Gastrocnemius medialis (tissue), 4 donors: ENCODE measurements around the gene ABHD10. TPM values are rescaled to one million over a fixed set of nuclear protein-coding genes. Genes with fewer than 3 reads are reported as not detected.

ENCODE experiments used
- ATAC-seq, 2 donors: fragments of 150-250 bp; one replicate each; pipeline ENCODE4 v1.9.1; 2016
- DNase-seq, 2 donors: peaks; one replicate each; pipeline ENCODE4 v3.0.0-alpha.2; 2019
- H3K27ac ChIP-seq, 4 donors: fragments of 200-600 bp; sonication (generic); 1 replicate in 1 of 4; 2 replicates in 3 of 4; pipeline ENCODE4 v1.5.1; 2016 to 2018; ENCODE audit warnings: mild to moderate bottlenecking in 2 of 4, moderate library complexity in 1 of 4
- H3K27me3 ChIP-seq, 3 donors: fragments of 200-600 bp; sonication (generic) in 2 of 3; 1 replicate in 1 of 3; 2 replicates in 2 of 3; pipeline versions ENCODE4 v1.5.1 to v1.6.0; 2016 to 2019; ENCODE audit warnings: mild to moderate bottlenecking in 1 of 3, moderate library complexity in 1 of 3
- H3K36me3 ChIP-seq, 2 donors: fragments of 200-600 bp; sonication (generic) in 1 of 2; one replicate each; pipeline ENCODE4 v1.5.1; 2017 to 2018
- H3K4me1 ChIP-seq, 2 donors: fragments of 200-600 bp; sonication (generic) in 1 of 2; one replicate each; pipeline ENCODE4 v1.5.1; 2016 to 2017; ENCODE audit warnings: mild to moderate bottlenecking in 2 of 2
- H3K4me3 ChIP-seq, 4 donors: fragments of 200-600 bp; sonication (generic) in 3 of 4; 1 replicate in 1 of 4; 2 replicates in 3 of 4; pipeline ENCODE4 v1.5.1; 2016 to 2019; ENCODE audit warnings: mild to moderate bottlenecking in 2 of 4
- H3K9me3 ChIP-seq, 3 donors: fragments of 200-600 bp; sonication (generic) in 2 of 3; 1 replicate in 1 of 3; 2 replicates in 2 of 3; pipeline ENCODE4 v1.5.1; 2016 to 2019
- POLR2A ChIP-seq, 2 donors: fragments of 450-650 bp; IDR thresholded peaks; one replicate each; pipeline ENCODE4 v1.6.1; 2017; ENCODE audit warnings: antibody characterized with exemption in 2 of 2, mild to moderate bottlenecking in 2 of 2, moderate library complexity in 2 of 2
- in situ Hi-C, 4 donors: fragments of 200-750 bp; cut with MboI; loops; one replicate each; pipeline versions ENCODE4 v1.15.0 to v1.8.0; 2017; ENCODE audit warnings: low sequenced_read_pairs in 4 of 4
- intact Hi-C: fragments of 100-400 bp; cut with DNase I; formaldehyde crosslinking; loops from one replicate; pipeline ENCODE4 v1.15.1; 2023; ENCODE audit warnings: low total_unique reads
- total RNA-seq, 4 donors: library from RNA; depleted of rRNA; stranded (reverse); fragments of >200 nt; gene quantifications; one replicate each; pipeline versions ENCODE4 v1.1.0 to v1.2.3, GENCODE V29; 2016
- TF ChIP-seq, protein P1 (sequence below), 5 experiments: fragments of 450-650 bp in 3 of 5; fragments of 200-600 bp in 2 of 5; sonication (generic) in 2 of 5; IDR thresholded peaks in 4 of 5; conservative IDR thresholded peaks in 1 of 5; 1 replicate in 4 of 5; 2 replicates in 1 of 5; pipeline ENCODE4 v1.5.1; 2016 to 2019; ENCODE audit warnings: antibody characterized with exemption in 5 of 5, mild to moderate bottlenecking in 3 of 5, moderate library complexity in 3 of 5

The ABHD10 gene
- total RNA-seq, 4 donors from 2014 or later: 6.3 to 13.3 (median 9.0) TPM

DNA sequence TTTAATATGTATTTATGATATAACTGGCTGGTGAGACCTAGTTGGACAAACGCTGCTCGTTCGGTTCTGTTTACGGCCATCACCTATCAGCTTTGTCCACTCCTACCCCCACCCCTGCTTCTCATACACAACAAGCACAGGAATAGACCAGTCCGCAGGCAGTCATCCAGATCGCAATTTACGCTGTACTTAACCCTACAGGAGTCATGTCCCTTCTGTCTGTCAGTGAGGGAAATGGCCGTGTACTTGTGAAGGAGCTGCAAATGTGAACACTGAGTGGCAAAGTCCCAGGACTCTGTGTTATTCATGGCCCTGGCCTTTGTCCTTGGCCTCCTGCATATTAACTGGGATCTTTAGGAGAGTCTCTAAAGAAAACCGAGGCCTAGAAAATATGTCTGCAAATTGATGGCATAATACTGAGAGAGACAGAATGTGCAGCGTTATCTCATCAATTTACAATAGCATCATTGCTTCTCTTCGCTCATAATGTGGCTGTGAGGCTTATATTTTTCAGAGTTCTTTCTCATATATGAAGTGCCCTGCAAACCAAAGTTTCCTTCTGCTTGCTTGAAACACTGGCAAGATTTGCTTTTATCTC, 7.2 kb upstream of the ABHD10 start:
- DNase-seq: peak in 1 of 2 donors; percentile 15
- TF ChIP-seq, protein P1, sequence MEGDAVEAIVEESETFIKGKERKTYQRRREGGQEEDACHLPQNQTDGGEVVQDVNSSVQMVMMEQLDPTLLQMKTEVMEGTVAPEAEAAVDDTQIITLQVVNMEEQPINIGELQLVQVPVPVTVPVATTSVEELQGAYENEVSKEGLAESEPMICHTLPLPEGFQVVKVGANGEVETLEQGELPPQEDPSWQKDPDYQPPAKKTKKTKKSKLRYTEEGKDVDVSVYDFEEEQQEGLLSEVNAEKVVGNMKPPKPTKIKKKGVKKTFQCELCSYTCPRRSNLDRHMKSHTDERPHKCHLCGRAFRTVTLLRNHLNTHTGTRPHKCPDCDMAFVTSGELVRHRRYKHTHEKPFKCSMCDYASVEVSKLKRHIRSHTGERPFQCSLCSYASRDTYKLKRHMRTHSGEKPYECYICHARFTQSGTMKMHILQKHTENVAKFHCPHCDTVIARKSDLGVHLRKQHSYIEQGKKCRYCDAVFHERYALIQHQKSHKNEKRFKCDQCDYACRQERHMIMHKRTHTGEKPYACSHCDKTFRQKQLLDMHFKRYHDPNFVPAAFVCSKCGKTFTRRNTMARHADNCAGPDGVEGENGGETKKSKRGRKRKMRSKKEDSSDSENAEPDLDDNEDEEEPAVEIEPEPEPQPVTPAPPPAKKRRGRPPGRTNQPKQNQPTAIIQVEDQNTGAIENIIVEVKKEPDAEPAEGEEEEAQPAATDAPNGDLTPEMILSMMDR (IDR thresholded peaks at IDR 0.05 in 4 of 5, conservative IDR thresholded peaks at IDR 0.05 in 1 of 5): no peak
- no peak for TF ChIP-seq POLR2A (IDR thresholded peaks at IDR 0.05)
- Histone ChIP-seq H3K4me3 (no peak overlapping the region), H3K9me3 (no peaks in the 10 kb centered on the region), H3K4me1 (peaks cover 12 to 14% of the 10 kb centered on the region in 2 donors), H3K27ac (peak overlapping the region in 3 of 4 donors; percentile 1 to 22 (median 10)), H3K36me3 (no peaks in the 10 kb centered on the region), H3K27me3 (no peaks in the 10 kb centered on the region)
- intact Hi-C loops (no loop called here), in situ Hi-C loops (loop anchor here in 3 of 4 donors (5.0 to 10.0 kb wide), 2 partner anchors 107 to 254 kb away; no protein-coding TSS in a partner anchor)
- ATAC-seq: peak in 1 of 2 donors; percentile 52

DNA sequence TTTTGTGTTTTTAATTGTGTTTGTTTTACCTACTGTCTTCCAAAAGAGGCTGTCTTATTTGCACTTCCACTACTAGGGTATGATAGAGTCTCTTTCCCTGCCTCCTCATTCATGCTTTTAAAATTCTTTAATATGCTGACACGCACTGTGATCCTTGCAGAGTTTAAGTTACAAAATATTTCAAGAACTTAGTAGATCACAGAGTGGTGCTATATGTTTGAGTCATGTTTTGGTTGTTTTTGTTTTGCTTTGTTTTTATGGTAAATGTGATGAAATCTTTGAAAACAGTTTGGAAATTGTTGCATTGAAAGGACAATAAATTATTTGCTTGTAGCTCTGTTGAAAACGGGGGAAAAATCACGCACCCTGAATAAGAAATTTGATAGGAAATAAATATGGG, 5.9 kb upstream of the ABHD10 start:
- in situ Hi-C loops: loop anchor here in 3 of 4 donors (5.0 to 10.0 kb wide), 2 partner anchors 108 to 256 kb away; no protein-coding TSS in a partner anchor
- H3K36me3 ChIP-seq: no peaks in the 10 kb centered on the region
- TF ChIP-seq, protein P1 (IDR thresholded peaks at IDR 0.05 in 4 of 5, conservative IDR thresholded peaks at IDR 0.05 in 1 of 5): no peak
- TF ChIP-seq POLR2A (IDR thresholded peaks at IDR 0.05): no peak
- intact Hi-C loops: no loop called here
- DNase-seq (no peak), ATAC-seq (no peak)
- H3K27ac ChIP-seq: no peak overlapping the region
- no peaks in the 10 kb centered on the region for H3K9me3 ChIP-seq
- H3K4me3 ChIP-seq: no peak overlapping the region
- no peaks in the 10 kb centered on the region for H3K27me3 ChIP-seq
- peaks cover 12% of the 10 kb centered on the region in 2 donors for H3K4me1 ChIP-seq

DNA sequence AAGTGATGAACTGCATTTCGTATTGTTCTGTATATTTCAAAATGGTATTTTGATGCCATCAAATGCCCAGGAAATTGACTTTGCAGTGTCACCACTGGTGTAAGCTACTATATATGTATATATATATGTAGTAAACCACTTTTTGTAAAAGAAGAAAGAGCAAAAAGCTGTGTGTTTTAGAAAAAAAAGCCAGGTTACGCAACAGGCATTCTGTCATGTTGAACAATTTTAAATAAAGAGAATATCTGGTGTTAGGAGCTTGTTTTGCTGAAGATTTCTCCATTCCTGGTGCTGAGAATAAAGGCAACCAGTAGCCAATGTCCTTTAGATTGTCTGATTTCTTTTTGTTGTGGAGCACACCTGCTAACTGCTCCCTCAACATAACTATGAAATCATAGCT, 3.7 kb upstream of the ABHD10 start:
- intact Hi-C loops: no loop called here
- Histone ChIP-seq H3K9me3 (no peaks in the 10 kb centered on the region), H3K27me3 (no peaks in the 10 kb centered on the region), H3K4me3 (no peak overlapping the region), H3K36me3 (no peaks in the 10 kb centered on the region), H3K4me1 (peaks cover 20 to 24% of the 10 kb centered on the region in 2 donors), H3K27ac (no peak overlapping the region)
- TF ChIP-seq, protein P1 (IDR thresholded peaks at IDR 0.05 in 4 of 5, conservative IDR thresholded peaks at IDR 0.05 in 1 of 5): no peak
- no peak for TF ChIP-seq POLR2A (IDR thresholded peaks at IDR 0.05)
- DNase-seq (no peak), ATAC-seq (no peak)
- in situ Hi-C loops: loop anchor here in 1 of 4 donors (10.0 kb wide), 1 partner anchor 110 kb away; no protein-coding TSS in a partner anchor

DNA sequence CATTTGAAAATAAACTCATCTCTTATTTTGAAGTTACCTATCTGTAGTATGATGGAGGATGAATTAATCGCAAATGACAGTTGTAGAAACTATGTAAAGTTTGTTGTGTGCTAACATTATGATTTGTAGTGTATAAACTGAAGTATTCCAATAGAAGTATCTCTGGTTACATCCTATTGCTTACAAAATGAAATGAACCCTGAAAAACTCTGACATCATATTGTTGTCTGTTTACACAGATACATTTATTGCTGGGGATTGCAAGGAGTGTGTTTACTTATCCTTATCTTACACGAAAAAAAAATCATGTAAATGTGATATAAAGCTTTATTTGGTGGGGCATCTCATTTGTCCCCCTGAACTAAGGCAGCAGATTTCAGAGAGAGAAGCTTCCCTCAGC, 2.6 kb upstream of the ABHD10 start:
- Histone ChIP-seq H3K4me1 (peaks cover 16 to 17% of the 10 kb centered on the region in 2 donors), H3K4me3 (no peak overlapping the region), H3K27ac (no peak overlapping the region), H3K9me3 (no peaks in the 10 kb centered on the region), H3K36me3 (no peaks in the 10 kb centered on the region), H3K27me3 (no peaks in the 10 kb centered on the region)
- in situ Hi-C loops (loop anchor here in 1 of 4 donors (10.0 kb wide), 1 partner anchor 111 kb away; no protein-coding TSS in a partner anchor), intact Hi-C loops (no loop called here)
- DNase-seq (no peak), ATAC-seq (no peak)
- no peak for TF ChIP-seq POLR2A (IDR thresholded peaks at IDR 0.05)
- TF ChIP-seq, protein P1 (IDR thresholded peaks at IDR 0.05 in 4 of 5, conservative IDR thresholded peaks at IDR 0.05 in 1 of 5): no peak
